Spleen (tissue), 11 donors: ENCODE measurements around the gene EFNA3. TPM values are rescaled to one million over a fixed set of nuclear protein-coding genes. Genes with fewer than 3 reads are reported as not detected.

Experiments
- DNase-seq: peaks from one replicate; pipeline ENCODE4 v3.0.0-alpha.2; 2020
- H3K27ac ChIP-seq, 8 donors: fragments of 200-600 bp; sonication (generic) in 7 of 8; 1 replicate in 4 of 8; 2 replicates in 4 of 8; pipeline versions ENCODE4 v1.5.0 to v1.8.0; 2016 to 2021; ENCODE audit warnings: inconsistent platforms in 4 of 8, mild to moderate bottlenecking in 4 of 8, moderate library complexity in 1 of 8
- H3K27me3 ChIP-seq, 7 donors: fragments of 200-600 bp; sonication (generic) in 6 of 7; replicated peaks in 1 of 7; 1 replicate in 4 of 7; 2 replicates in 3 of 7; pipeline versions ENCODE4 v1.5.0 to v1.8.0; 2016 to 2021; ENCODE audit warnings: inconsistent platforms in 3 of 7, mild to moderate bottlenecking in 1 of 7
- H3K36me3 ChIP-seq, 6 donors: fragments of 200-600 bp; sonication (generic) in 5 of 6; 1 replicate in 4 of 6; 2 replicates in 2 of 6; pipeline versions ENCODE4 v1.5.0 to v1.8.0; 2016 to 2021; ENCODE audit warnings: inconsistent platforms in 2 of 6
- H3K4me1 ChIP-seq, 6 donors: fragments of 200-600 bp; sonication (generic) in 5 of 6; 1 replicate in 3 of 6; 2 replicates in 3 of 6; pipeline versions ENCODE4 v1.5.0 to v1.8.0; 2016 to 2021; ENCODE audit warnings: inconsistent platforms in 3 of 6
- H3K4me3 ChIP-seq, 8 donors: fragments of 200-600 bp; sonication (generic) in 7 of 8; 1 replicate in 4 of 8; 2 replicates in 4 of 8; pipeline versions ENCODE4 v1.5.0 to v1.8.0; 2016 to 2021; ENCODE audit warnings: inconsistent platforms in 4 of 8, mild to moderate bottlenecking in 4 of 8, moderate library complexity in 2 of 8
- H3K9me3 ChIP-seq, 8 donors: fragments of 200-600 bp; sonication (generic) in 7 of 8; 1 replicate in 4 of 8; 2 replicates in 4 of 8; pipeline versions ENCODE4 v1.5.0 to v1.8.0; 2016 to 2021; ENCODE audit warnings: inconsistent platforms in 4 of 8
- CTCF ChIP-seq, 11 experiments: fragments of 200-600 bp in 7 of 11; fragments of 450-650 bp in 4 of 11; sonication (generic) in 4 of 11; IDR thresholded peaks in 8 of 11; conservative IDR thresholded peaks in 3 of 11; 1 replicate in 7 of 11; 2 replicates in 4 of 11; pipeline versions ENCODE4 v1.4.0 to v1.8.0; 2016 to 2021; ENCODE audit warnings: antibody characterized with exemption in 11 of 11, inconsistent platforms in 4 of 11, mild to moderate bottlenecking in 1 of 11
- POLR2A ChIP-seq, 3 donors: fragments of 450-650 bp; IDR thresholded peaks; one replicate each; pipeline ENCODE4 v1.5.1; 2017; ENCODE audit warnings: antibody characterized with exemption in 3 of 3, mild to moderate bottlenecking in 1 of 3
- POLR2AphosphoS5 ChIP-seq, 3 donors: sonication (generic); formaldehyde crosslinking; IDR thresholded peaks; one replicate each; pipeline ENCODE4 v1.5.1; 2017; ENCODE audit warnings: antibody characterized with exemption in 3 of 3
- WGBS, 5 donors: extraction: QIAGEN DNeasy Blood & Tissue Kit in 3 of 5; methylation state at CpG; one replicate each; pipeline versions ENCODE4 v1.1.5 to v1.1.7; 2013 to 2018; 5-methylcytosine and 5-hydroxymethylcytosine counted together
- intact Hi-C: fragments of 100-400 bp; cut with DNase I; formaldehyde crosslinking; loops from one replicate; pipeline ENCODE4 v1.15.0; 2023; ENCODE audit warnings: low total_unique reads
- polyA plus RNA-seq, 3 donors: library from polyadenylated mRNA; stranded (reverse); fragments of 200-250 nt; gene quantifications; one replicate each; pipeline ENCODE4 v1.2.1, GENCODE V29; 2013
- total RNA-seq, 7 donors: library from RNA; depleted of rRNA in 3 of 7; stranded (reverse); fragments of >200 nt in 3 of 7; fragmentation: NEBNext Ultra II Directional in 4 of 7; extraction: Animal tissue kit (Norgen Biotek cat#: 25700) in 4 of 7; gene quantifications; one replicate each; pipeline versions ENCODE4 v1.1.0 to v1.2.1, GENCODE V29; 2016 to 2021
- donor health status: healthy with polysubstance abuse.
- donor health status: DM: no; HTN: no; CAD: no; lungs with moderate emphysema.
- donor health status: DM: no; HTN: no; CAD: no.
- donor health status: Bipolar disorder and iron deficiency.
- donor health status: healthy.
- donor health status: DM: no; HTN: no; CAD: no.
- donor health status: DM: yes; HTN: yes; CAD: no.

EFNA3 gene
- total and polyA plus RNA-seq, 10 donors, result 1.4 to 4.3 (median 1.9) TPM; not detected in 1

DNA sequence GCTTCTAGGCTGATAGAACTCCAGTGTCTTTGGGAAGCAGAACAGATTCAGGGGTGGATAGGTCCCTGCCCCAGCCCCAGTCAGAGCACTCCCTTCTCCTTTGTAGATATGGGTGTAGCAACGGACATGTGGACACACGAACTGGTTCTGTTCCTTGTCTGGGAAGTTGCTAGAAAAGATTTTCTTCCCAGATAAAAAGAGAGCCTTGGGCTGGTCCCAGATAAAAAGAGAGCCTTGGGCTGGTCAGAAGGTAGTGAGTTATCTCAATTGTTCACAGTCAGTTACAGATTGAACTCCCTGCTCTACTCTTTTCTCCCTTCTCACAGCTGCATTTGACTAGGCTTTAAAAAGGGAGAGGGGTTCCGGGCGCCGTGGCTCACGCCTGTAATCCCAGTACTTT, 41.6 kb downstream of the EFNA3 start:
- intact Hi-C loops, result no loop called here
- H3K27ac ChIP-seq, result no peak overlapping the region
- H3K36me3 ChIP-seq, result no peaks in the 10 kb centered on the region
- peaks cover 0 to 20% (median 0%) of the 10 kb centered on the region in 7 donors for H3K27me3 ChIP-seq
- no peaks in the 10 kb centered on the region for H3K4me1 ChIP-seq
- WGBS, 5 donors, result 69 to 79% (median 74%) methylated on average over 6 of the region's 6 CpGs
- H3K4me3 ChIP-seq, result no peak overlapping the region
- no peak for DNase-seq
- no peak for TF ChIP-seq POLR2A (IDR thresholded peaks at IDR 0.05)
- no peak for TF ChIP-seq POLR2AphosphoS5 (IDR thresholded peaks at IDR 0.05)
- TF ChIP-seq CTCF (IDR thresholded peaks at IDR 0.05 in 8 of 11, conservative IDR thresholded peaks at IDR 0.05 in 3 of 11), result no peak
- no peaks in the 10 kb centered on the region for H3K9me3 ChIP-seq

GRCh38 chr1:155121249-155121648, 42.6 kb downstream of the EFNA3 start:
- Histone ChIP-seq H3K27me3 (peaks cover 0 to 30% (median 5%) of the 10 kb centered on the region in 7 donors), H3K9me3 (no peaks in the 10 kb centered on the region), H3K4me3 (no peak overlapping the region), H3K4me1 (peaks cover 2 to 7% (median 5%) of the 10 kb centered on the region in 6 donors), H3K27ac (no peak overlapping the region), H3K36me3 (no peaks in the 10 kb centered on the region)
- no peak for DNase-seq
- intact Hi-C loops, result no loop called here
- 84 to 98% (median 91%) methylated on average over 2 of the region's 2 CpGs for WGBS, 5 donors
- TF ChIP-seq CTCF (IDR thresholded peaks at IDR 0.05 in 8 of 11, conservative IDR thresholded peaks at IDR 0.05 in 3 of 11) (no peak), POLR2A (IDR thresholded peaks at IDR 0.05) (no peak), POLR2AphosphoS5 (IDR thresholded peaks at IDR 0.05) (no peak)

DNA sequence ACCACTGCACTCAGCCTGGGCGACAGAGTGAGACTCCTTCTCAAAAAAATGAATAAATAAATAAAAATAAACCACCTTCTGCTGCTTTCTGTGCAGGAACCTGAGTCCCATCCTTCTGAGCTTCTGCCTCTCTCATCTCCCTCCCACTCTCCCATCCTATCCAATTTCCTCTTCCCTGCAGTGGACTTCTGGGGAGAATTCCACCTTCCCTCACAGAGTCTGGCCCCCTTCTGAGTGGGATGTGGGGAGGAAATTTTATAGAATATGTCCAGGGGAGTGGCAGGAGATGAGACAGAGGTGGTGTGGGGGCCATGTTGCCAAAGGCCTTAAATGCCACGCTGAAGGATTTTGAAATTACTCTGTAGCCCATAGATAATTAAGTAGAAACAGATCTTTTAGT, 43.7 kb downstream of the EFNA3 start:
- no peak for DNase-seq
- intact Hi-C loops, result no loop called here
- no peak overlapping the region for H3K4me3 ChIP-seq
- H3K27me3 ChIP-seq, result peaks cover 0 to 36% (median 16%) of the 10 kb centered on the region in 7 donors
- H3K4me1 ChIP-seq, result peaks cover 12 to 17% (median 15%) of the 10 kb centered on the region in 6 donors
- 66 to 95% (median 76%) methylated on average over 2 of the region's 2 CpGs for WGBS, 5 donors
- H3K36me3 ChIP-seq, result no peaks in the 10 kb centered on the region
- TF ChIP-seq CTCF (IDR thresholded peaks at IDR 0.05 in 8 of 11, conservative IDR thresholded peaks at IDR 0.05 in 3 of 11) (no peak), POLR2AphosphoS5 (IDR thresholded peaks at IDR 0.05) (no peak), POLR2A (IDR thresholded peaks at IDR 0.05) (no peak)
- H3K9me3 ChIP-seq, result no peaks in the 10 kb centered on the region
- no peak overlapping the region for H3K27ac ChIP-seq

GRCh38 chr1:155123801-155124200, 45.2 kb downstream of the EFNA3 start:
- no peak overlapping the region for H3K27ac ChIP-seq
- H3K4me3 ChIP-seq, result no peak overlapping the region
- no peaks in the 10 kb centered on the region for H3K9me3 ChIP-seq
- intact Hi-C loops, result no loop called here
- peaks cover 23 to 32% (median 30%) of the 10 kb centered on the region in 6 donors for H3K4me1 ChIP-seq
- no peak for DNase-seq
- peaks cover 0 to 47% (median 31%) of the 10 kb centered on the region in 7 donors for H3K27me3 ChIP-seq
- 77 to 87% (median 81%) methylated on average over 4 of the region's 4 CpGs for WGBS, 5 donors
- TF ChIP-seq POLR2A (IDR thresholded peaks at IDR 0.05) (no peak), POLR2AphosphoS5 (IDR thresholded peaks at IDR 0.05) (no peak), CTCF (IDR thresholded peaks at IDR 0.05 in 8 of 11, conservative IDR thresholded peaks at IDR 0.05 in 3 of 11) (no peak)
- H3K36me3 ChIP-seq, result no peaks in the 10 kb centered on the region
